B cell (primary cell): ENCODE results near the gene CASK.

Experiments
- CTCF ChIP-seq: fragments of 200-600 bp; IDR thresholded peaks from one replicate; pipeline ENCODE4 v1.8.0; 2022; ENCODE audit warnings: antibody characterized with exemption, mild to moderate bottlenecking
- EZH2 ChIP-seq: IDR thresholded peaks from 2 replicates; pipeline ENCODE4 v1.6.1; 2012; ENCODE audit warnings: borderline replicate concordance, low read depth, mild to moderate bottlenecking, moderate library complexity, low read length; ENCODE audit not compliant: insufficient read depth, poor library complexity, severe bottlenecking

- no peak for TF ChIP-seq EZH2
- no peak for TF ChIP-seq CTCF
Measured at GRCh38 chrX:41970419-41970818, 47.1 kb upstream of the CASK start.
